Muscle of leg (tissue), 16 donors: ENCODE data around the gene RNF152. TPM values are rescaled to one million over a fixed set of nuclear protein-coding genes. Genes with fewer than 3 reads are reported as not detected.

ENCODE experiments used
- DNase-seq: peaks from one replicate; pipeline ENCODE4 v3.0.0; 2013
- H3K27ac ChIP-seq: one replicate; pipeline ENCODE4 v1.5.1; 2013; ENCODE audit warnings: mild to moderate bottlenecking, low read length, control low read depth
- H3K27me3 ChIP-seq: one replicate; pipeline ENCODE4 v1.6.1; 2013; ENCODE audit warnings: low read length; ENCODE audit not compliant: control insufficient read depth, insufficient read depth
- H3K36me3 ChIP-seq: one replicate; pipeline ENCODE4 v1.6.1; 2013; ENCODE audit warnings: low read length; ENCODE audit not compliant: control insufficient read depth, insufficient read depth
- H3K4me1 ChIP-seq: one replicate; pipeline ENCODE4 v1.6.1; 2013; ENCODE audit warnings: low read length; ENCODE audit not compliant: control insufficient read depth, insufficient read depth
- H3K4me3 ChIP-seq: one replicate; pipeline ENCODE4 v1.5.1; 2013; ENCODE audit warnings: low read length, control low read depth
- H3K9me3 ChIP-seq: replicated peaks from 2 replicates; pipeline ENCODE4 v1.6.1; 2013; ENCODE audit warnings: low read depth, low read length; ENCODE audit not compliant: control insufficient read depth
- WGBS: methylation state at CpG from one replicate; pipeline ENCODE4 v1.1.5; 2013; ENCODE audit warnings: missing lambda C conversion rate; ENCODE audit not compliant: insufficient coverage; 5-methylcytosine and 5-hydroxymethylcytosine counted together
- long read RNA-seq, 11 donors: transcript quantifications; one replicate each; lab custom pipeline, GENCODE V29; 2026
- polyA plus RNA-seq, 8 donors: library from polyadenylated mRNA; unstranded; fragments of 120-200 nt; gene quantifications; one replicate each; pipeline versions ENCODE4 v1.2.1 to v1.2.3, GENCODE V29; 2013; ENCODE audit warnings: inconsistent platforms in 1 of 8, low replicate concordance in 1 of 8; ENCODE audit not compliant: insufficient read length in 8 of 8, insufficient read depth in 1 of 8
- total RNA-seq: library from RNA; stranded (reverse); fragments of 120-200 nt; gene quantifications from one replicate; pipeline ENCODE4 v1.2.4, GENCODE V29; 2013

The RNF152 gene, protein sequence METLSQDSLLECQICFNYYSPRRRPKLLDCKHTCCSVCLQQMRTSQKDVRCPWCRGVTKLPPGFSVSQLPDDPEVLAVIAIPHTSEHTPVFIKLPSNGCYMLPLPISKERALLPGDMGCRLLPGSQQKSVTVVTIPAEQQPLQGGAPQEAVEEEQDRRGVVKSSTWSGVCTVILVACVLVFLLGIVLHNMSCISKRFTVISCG
- total RNA-seq, result 8.1 TPM
- 1 to 10 TPM; 3.6 to 5.6 (median 4.1) TPM for polyA plus RNA-seq
- long read RNA-seq, donor 1, partial matches to known transcripts, result 0 of 1 reads
- long read RNA-seq, donor 1, other reads (novel, unspliced or antisense), result 0 of 1 reads
- long read RNA-seq, donor 2, result 0 reads
- long read RNA-seq, donor 3, partial matches to known transcripts, result 0 of 1 reads
- long read RNA-seq, donor 3, other reads (novel, unspliced or antisense), result 0 of 1 reads
- long read RNA-seq, donor 4, partial matches to known transcripts, result 0 of 1 reads
- long read RNA-seq, donor 4, other reads (novel, unspliced or antisense), result 0 of 1 reads
- long read RNA-seq, donor 5, partial matches to known transcripts, result 0 of 1 reads
- long read RNA-seq, donor 5, other reads (novel, unspliced or antisense), result 0 of 1 reads
- long read RNA-seq, donor 6, result 0 reads
- long read RNA-seq, donor 7, partial matches to known transcripts, result 0 of 1 reads
- long read RNA-seq, donor 7, other reads (novel, unspliced or antisense), result 0 of 1 reads
- long read RNA-seq, donor 8, partial matches to known transcripts, result 0 of 1 reads
- long read RNA-seq, donor 8, other reads (novel, unspliced or antisense), result 0 of 1 reads
- long read RNA-seq, donor 9, partial matches to known transcripts, result 0 of 2 reads
- long read RNA-seq, donor 9, other reads (novel, unspliced or antisense), result 0 of 2 reads
- long read RNA-seq, donor 10, full-length matches to known transcripts, result 3 of 3 reads
- long read RNA-seq, donor 10, partial matches to known transcripts, result 0 of 3 reads
- long read RNA-seq, donor 10, other reads (novel, unspliced or antisense), result 0 of 3 reads
- long read RNA-seq, donor 11, result 0 reads

GRCh38 chr18:61892683-61893308 is at the start of gene RNF152:
Gene RNF152, minus strand, starts transcription at chr18:61893007. Its CDS starts 76,544 bp downstream, at chr18:61816463.
- Histone ChIP-seq H3K27me3 (peaks cover 23% of the 10 kb centered on the region), H3K4me3 (peak within 1 kb of the TSS; percentile 75), H3K9me3 (no peaks in the 10 kb centered on the region), H3K4me1 (peaks cover 18% of the 10 kb centered on the region), H3K36me3 (no peaks in the 10 kb centered on the region), H3K27ac (peak within 1 kb of the TSS; percentile 47)
- DNase-seq, result peak; percentile 56
- WGBS, result 7% methylated on average over 12 of the region's 28 CpGs

GRCh38 chr18:61941948-61942471 is 49.2 kb upstream of the RNF152 start:
- Histone ChIP-seq H3K9me3 (no peaks in the 10 kb centered on the region), H3K36me3 (no peaks in the 10 kb centered on the region), H3K4me1 (peaks cover under 1% of the 10 kb centered on the region), H3K4me3 (no peak overlapping the region), H3K27me3 (no peaks in the 10 kb centered on the region), H3K27ac (no peak overlapping the region)
- WGBS, result no CpG with 5 or more reads among the region's 1 CpG
- no peak for DNase-seq

DNA sequence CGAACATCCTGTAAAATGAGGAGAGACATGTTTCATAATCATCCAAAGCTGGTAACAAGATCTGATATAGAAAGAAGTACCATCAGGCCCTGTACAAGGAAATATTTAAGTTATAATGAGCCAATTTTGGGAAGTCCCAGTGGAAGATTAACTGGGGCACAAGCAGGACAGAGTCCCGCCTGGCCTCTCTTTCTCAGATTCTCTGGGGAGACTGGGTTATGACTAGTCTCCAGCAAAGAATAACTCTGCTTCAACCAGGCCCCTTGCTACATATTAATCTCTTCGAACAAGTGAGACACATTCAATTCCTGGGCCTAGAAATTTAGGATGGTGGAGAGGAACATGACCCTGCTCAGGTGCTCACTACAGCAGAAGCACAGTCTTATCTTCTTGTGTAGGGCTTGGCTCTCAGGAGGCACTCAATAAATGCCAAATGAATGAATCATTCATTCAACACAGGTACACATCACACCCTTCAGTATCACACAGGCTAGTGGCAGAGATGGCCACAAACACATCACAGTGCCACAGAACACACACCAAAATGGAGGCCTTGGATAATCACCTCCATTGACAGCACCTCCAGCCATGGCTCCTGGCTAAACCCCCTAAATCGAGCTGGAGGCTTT is 46.4 kb upstream of the RNF152 start:
- H3K27me3 ChIP-seq, result no peaks in the 10 kb centered on the region
- no peak overlapping the region for H3K4me3 ChIP-seq
- H3K36me3 ChIP-seq, result no peaks in the 10 kb centered on the region
- no peaks in the 10 kb centered on the region for H3K9me3 ChIP-seq
- DNase-seq, result no peak
- H3K4me1 ChIP-seq, result no peaks in the 10 kb centered on the region
- 100% methylated on average over 1 of the region's 4 CpGs for WGBS
- H3K27ac ChIP-seq, result no peak overlapping the region

GRCh38 chr18:61935362-61935761 is 42.6 kb upstream of the RNF152 start:
- H3K9me3 ChIP-seq, result no peaks in the 10 kb centered on the region
- H3K4me3 ChIP-seq, result no peak overlapping the region
- WGBS, result 49% methylated on average over 3 of the region's 3 CpGs
- no peak overlapping the region for H3K27ac ChIP-seq
- H3K36me3 ChIP-seq, result no peaks in the 10 kb centered on the region
- no peaks in the 10 kb centered on the region for H3K27me3 ChIP-seq
- DNase-seq, result no peak
- no peaks in the 10 kb centered on the region for H3K4me1 ChIP-seq

GRCh38 chr18:61931654-61932379 is 39.0 kb upstream of the RNF152 start:
- Histone ChIP-seq H3K27ac (no peak overlapping the region), H3K27me3 (no peaks in the 10 kb centered on the region), H3K36me3 (no peaks in the 10 kb centered on the region), H3K4me1 (no peaks in the 10 kb centered on the region), H3K9me3 (no peaks in the 10 kb centered on the region), H3K4me3 (no peak overlapping the region)
- WGBS, result 80% methylated on average over 1 of the region's 6 CpGs
- DNase-seq, result no peak

- no peaks in the 10 kb centered on the region for H3K9me3 ChIP-seq
- no peaks in the 10 kb centered on the region for H3K27me3 ChIP-seq
- no peak overlapping the region for H3K4me3 ChIP-seq
- no peaks in the 10 kb centered on the region for H3K4me1 ChIP-seq
- WGBS, result no CpG with 5 or more reads among the region's 3 CpGs
- H3K36me3 ChIP-seq, result no peaks in the 10 kb centered on the region
- DNase-seq, result no peak
- no peak overlapping the region for H3K27ac ChIP-seq
These were observed 37.3 kb upstream of the RNF152 start for GRCh38 chr18:61929881-61930640.

GRCh38 chr18:61926532-61926931 is 33.7 kb upstream of the RNF152 start:
- Histone ChIP-seq H3K9me3 (no peaks in the 10 kb centered on the region), H3K27ac (no peak overlapping the region), H3K4me3 (no peak overlapping the region), H3K36me3 (no peaks in the 10 kb centered on the region), H3K4me1 (no peaks in the 10 kb centered on the region), H3K27me3 (no peaks in the 10 kb centered on the region)
- no peak for DNase-seq
- no CpG with 5 or more reads among the region's 4 CpGs for WGBS

- Histone ChIP-seq H3K36me3 (no peaks in the 10 kb centered on the region), H3K4me3 (no peak overlapping the region), H3K9me3 (no peaks in the 10 kb centered on the region), H3K4me1 (no peaks in the 10 kb centered on the region), H3K27ac (no peak overlapping the region), H3K27me3 (no peaks in the 10 kb centered on the region)
- no CpG with 5 or more reads among the region's 5 CpGs for WGBS
- peak; percentile 22 for DNase-seq
These were observed 31.7 kb upstream of the RNF152 start for GRCh38 chr18:61924550-61924949.
